HG03457 (cell line): ENCODE results near the gene KCNIP4.

ENCODE experiments used
- ATAC-seq: cut with Tn5 transposase; IDR thresholded peaks from one replicate; pipeline ENCODE4 v1.9.1; 2021; ENCODE audit warnings: moderate number of reproducible peaks; ENCODE audit not compliant: unreplicated experiment

The KCNIP4 gene

GRCh38 chr4:21901831-21902230 lies 46.7 kb downstream of the KCNIP4 start:
- no peak for ATAC-seq

GRCh38 chr4:21901281-21901680 lies 47.3 kb downstream of the KCNIP4 start:
- no peak for ATAC-seq

GRCh38 chr4:21900211-21900610 lies 48.4 kb downstream of the KCNIP4 start:
- no peak for ATAC-seq

- no peak for ATAC-seq
Observed at GRCh38 chr4:21898101-21898500, 50.5 kb downstream of the KCNIP4 start.

GRCh38 chr4:21896767-21897166 lies 51.8 kb downstream of the KCNIP4 start:
- ATAC-seq: no peak

GRCh38 chr4:21893136-21893535 lies 55.4 kb downstream of the KCNIP4 start:
- ATAC-seq: no peak

GRCh38 chr4:21890231-21890630 lies 58.3 kb downstream of the KCNIP4 start:
- ATAC-seq: no peak

GRCh38 chr4:21888195-21888976 lies 60.2 kb downstream of the KCNIP4 start:
- peak; percentile 59 for ATAC-seq

GRCh38 chr4:21887481-21887880 lies 61.1 kb downstream of the KCNIP4 start:
- no peak for ATAC-seq

- ATAC-seq: no peak
Observed at GRCh38 chr4:21885770-21886169, 62.8 kb downstream of the KCNIP4 start.

GRCh38 chr4:21885241-21885640 lies 63.3 kb downstream of the KCNIP4 start:
- no peak for ATAC-seq

GRCh38 chr4:21884615-21885014 lies 64.0 kb downstream of the KCNIP4 start:
- no peak for ATAC-seq

- no peak for ATAC-seq
Observed at GRCh38 chr4:21882051-21882839, 66.3 kb downstream of the KCNIP4 start.

- no peak for ATAC-seq
Observed at GRCh38 chr4:21879187-21879586, 69.4 kb downstream of the KCNIP4 start.

- no peak for ATAC-seq
Observed at GRCh38 chr4:21876711-21877110, 71.9 kb downstream of the KCNIP4 start.

GRCh38 chr4:21873145-21873544 lies 75.4 kb downstream of the KCNIP4 start:
- no peak for ATAC-seq

- ATAC-seq: no peak
Observed at GRCh38 chr4:21872101-21872500, 76.5 kb downstream of the KCNIP4 start.

GRCh38 chr4:21869978-21870745 lies 78.4 kb downstream of the KCNIP4 start:
- no peak for ATAC-seq

- ATAC-seq: no peak
Observed at GRCh38 chr4:21864686-21865085, 83.9 kb downstream of the KCNIP4 start.

- ATAC-seq: no peak
Observed at GRCh38 chr4:21862917-21863316, 85.7 kb downstream of the KCNIP4 start.

- no peak for ATAC-seq
Observed at GRCh38 chr4:21858971-21859370, 89.6 kb downstream of the KCNIP4 start.
